GM19238 (cell line): Measurements from ENCODE around the gene KLK3.

ENCODE experiments used
- DNase-seq: peaks from one replicate; pipeline ENCODE4 v3.0.0; 2011; ENCODE audit warnings: low spot score; ENCODE audit not compliant: insufficient read length

The KLK3 gene

GRCh38 chr19:50897612-50898011 is 42.9 kb downstream of the KLK3 start:
- no peak for DNase-seq

DNA sequence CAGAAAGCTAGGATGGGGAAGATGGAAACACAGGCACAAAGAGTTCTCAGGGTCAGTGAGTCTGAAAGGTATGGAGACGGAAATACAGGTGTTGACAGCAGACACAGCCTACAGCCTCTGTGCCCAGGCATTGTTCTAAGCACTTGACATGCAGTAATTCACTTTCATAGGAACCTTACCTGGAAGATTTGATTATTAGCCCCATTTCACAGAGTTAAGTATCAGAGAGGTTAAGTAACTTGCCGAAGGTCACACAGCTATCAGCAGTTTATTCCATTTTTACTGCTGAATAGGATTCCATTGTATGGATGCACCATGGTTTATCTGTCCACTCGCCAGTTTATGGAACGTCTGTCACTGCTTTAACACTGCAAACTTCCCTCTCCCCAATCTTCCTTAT is 43.3 kb downstream of the KLK3 start:
- DNase-seq, result no peak

DNA sequence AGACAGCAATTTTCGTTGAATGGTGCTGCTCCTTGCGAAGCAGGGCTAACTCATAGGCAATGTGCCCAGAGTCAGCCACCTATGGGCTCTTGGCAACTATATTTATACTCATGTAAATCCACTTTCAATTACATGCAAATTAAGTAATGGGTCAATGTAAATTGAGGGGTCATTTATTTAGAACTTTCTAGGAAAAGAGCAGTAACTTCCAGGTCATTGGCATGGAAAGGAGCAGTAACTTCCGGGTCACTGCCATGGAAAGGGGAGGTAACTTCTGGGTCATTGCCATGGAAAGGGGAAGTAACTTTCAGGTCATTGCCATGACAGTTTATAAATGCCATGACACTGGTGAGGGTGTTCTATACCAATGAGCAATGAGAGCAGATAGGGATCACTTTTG is 44.9 kb downstream of the KLK3 start:
- no peak for DNase-seq

DNA sequence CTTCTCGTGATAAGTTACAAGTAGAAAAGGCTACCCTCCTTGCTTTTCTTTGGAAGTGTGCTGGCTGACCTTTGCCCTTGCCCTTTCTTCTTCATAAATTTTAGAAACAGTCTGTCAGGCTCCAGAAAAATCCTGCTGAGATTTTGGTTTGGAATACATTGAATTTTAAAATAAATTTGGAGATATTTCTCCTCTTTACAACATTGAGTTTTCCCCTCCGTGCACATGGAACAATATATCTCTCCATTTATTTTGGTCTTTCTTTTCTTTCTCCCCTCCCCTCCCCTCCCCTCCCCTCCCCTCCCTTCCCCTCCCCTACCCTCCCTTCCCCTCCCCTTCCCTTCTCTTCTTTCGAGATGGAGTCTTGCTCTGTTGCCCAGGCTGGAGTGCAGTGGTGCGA is 47.9 kb downstream of the KLK3 start:
- no peak for DNase-seq

GRCh38 chr19:50906217-50906616 is 51.5 kb downstream of the KLK3 start:
- DNase-seq, result no peak

DNA sequence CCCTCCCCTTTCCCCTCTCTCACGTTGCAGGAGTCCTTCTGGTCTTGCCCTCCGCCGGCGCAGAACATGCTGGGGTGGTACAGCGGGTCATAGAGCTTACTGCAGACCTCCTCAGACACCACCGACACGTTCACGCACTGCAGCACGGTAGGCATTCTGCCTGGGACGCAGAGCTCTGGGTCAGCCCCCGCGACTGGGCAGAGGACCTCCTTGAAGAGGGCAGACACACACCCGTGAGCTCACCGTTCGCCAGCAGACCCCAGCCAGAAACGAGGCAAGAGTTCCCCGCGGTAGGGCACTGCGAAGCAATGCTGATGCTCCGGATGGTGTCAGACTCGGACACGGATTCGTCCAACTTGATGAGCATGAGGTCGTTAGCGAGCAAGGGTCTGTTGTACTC is 53.6 kb downstream of the KLK3 start:
- DNase-seq, result no peak

DNA sequence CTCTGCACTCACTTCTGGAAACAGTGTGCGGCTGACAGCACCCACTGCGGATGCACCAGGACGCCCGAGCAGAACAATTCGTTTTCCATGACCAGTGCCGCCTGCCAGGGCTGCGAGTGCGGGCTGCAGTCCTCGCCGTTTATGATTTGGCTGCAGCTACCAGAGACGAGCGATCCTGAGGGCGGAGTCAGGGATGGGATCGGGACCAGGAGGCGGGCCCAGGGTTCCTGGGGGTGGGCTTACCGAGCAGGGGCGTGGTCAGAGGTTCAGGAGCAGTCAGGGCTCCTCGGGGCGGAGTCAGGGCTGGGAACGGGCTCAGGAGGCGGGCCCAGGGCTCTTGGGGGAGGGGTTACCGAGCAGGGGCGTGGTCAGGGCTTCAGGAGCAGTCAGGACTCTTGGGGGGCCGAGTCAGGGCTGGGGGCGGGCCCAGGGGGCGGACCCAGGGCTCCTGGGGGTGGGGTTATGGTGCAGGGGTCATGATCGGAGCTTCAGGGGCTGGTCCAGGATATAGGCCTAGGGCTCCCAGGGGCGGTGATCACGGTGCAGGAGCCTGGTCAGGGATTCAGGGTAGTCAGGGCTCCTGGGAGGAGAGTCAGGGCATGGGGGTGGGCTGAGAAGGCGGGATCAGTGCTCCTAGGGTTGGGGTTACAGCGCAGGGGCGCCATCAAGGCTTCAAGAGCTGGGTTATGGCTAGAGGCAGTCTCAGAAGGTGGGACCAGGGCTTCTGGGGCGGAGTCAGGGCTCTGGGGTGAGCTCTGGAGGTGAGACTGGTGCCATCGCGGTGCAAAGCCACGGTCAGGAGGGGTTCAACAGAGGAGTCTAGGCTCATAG is 54.7 kb downstream of the KLK3 start:
- DNase-seq, result peak; percentile 63
